H9 (cell line): ENCODE results near the gene ATXN7. TPM values are rescaled to one million over a fixed set of nuclear protein-coding genes. Genes with fewer than 3 reads are reported as not detected.

ENCODE experiments used
- DNase-seq: peaks from one replicate; pipeline ENCODE4 v3.0.0-alpha.2; 2017
- H2AFZ ChIP-seq: one replicate; pipeline ENCODE4 v1.6.1; 2013; ENCODE audit warnings: mild to moderate bottlenecking, low read length, control low read depth, moderate library complexity
- H2AK5ac ChIP-seq: 2 replicates; pipeline ENCODE4 v1.6.1; 2013; ENCODE audit warnings: low read length, control low read depth, mixed read lengths; ENCODE audit not compliant: insufficient read length
- H2BK120ac ChIP-seq: one replicate; pipeline ENCODE4 v1.6.1; 2013; ENCODE audit warnings: low read depth, mild to moderate bottlenecking, low read length, control low read depth, inconsistent platforms; ENCODE audit not compliant: poor library complexity, severe bottlenecking
- H2BK12ac ChIP-seq: 2 replicates; pipeline ENCODE4 v1.6.1; 2013; ENCODE audit warnings: low read length, control low read depth, mixed read lengths, low read depth; ENCODE audit not compliant: insufficient read length
- H2BK15ac ChIP-seq: 2 replicates; pipeline ENCODE4 v1.6.1; 2013; ENCODE audit warnings: low read depth, low read length, control low read depth
- H2BK20ac ChIP-seq: one replicate; pipeline ENCODE4 v1.6.1; 2013; ENCODE audit warnings: low read depth, mild to moderate bottlenecking, low read length, control low read depth, inconsistent platforms; ENCODE audit not compliant: poor library complexity, severe bottlenecking
- H2BK5ac ChIP-seq: 2 replicates; pipeline ENCODE4 v1.6.1; 2013; ENCODE audit warnings: low read length, control low read depth, mixed read lengths; ENCODE audit not compliant: insufficient read length
- H3K14ac ChIP-seq: 2 replicates; pipeline ENCODE4 v1.6.1; 2013; ENCODE audit warnings: low read length, control low read depth; ENCODE audit not compliant: insufficient read depth
- H3K18ac ChIP-seq: 2 replicates; pipeline ENCODE4 v1.6.1; 2013; ENCODE audit warnings: low read depth, mild to moderate bottlenecking, mixed read lengths, low read length, control low read depth; ENCODE audit not compliant: insufficient read length
- H3K23ac ChIP-seq: 2 replicates; pipeline ENCODE4 v1.6.1; 2013; ENCODE audit warnings: low read length, control low read depth, mixed read lengths, low read depth; ENCODE audit not compliant: insufficient read length
- H3K23me2 ChIP-seq: 2 replicates; pipeline ENCODE4 v1.6.1; 2013; ENCODE audit warnings: low read depth, mild to moderate bottlenecking, mixed read lengths, low read length, control low read depth; ENCODE audit not compliant: insufficient read length, poor library complexity, severe bottlenecking
- H3K27ac ChIP-seq: 2 replicates; pipeline ENCODE4 v1.5.1; 2013; ENCODE audit warnings: low read length, control low read depth, mixed read lengths, low read depth; ENCODE audit not compliant: insufficient read length
- H3K27me3 ChIP-seq: 2 replicates; pipeline ENCODE4 v1.6.1; 2013; ENCODE audit warnings: low read length, control low read depth, inconsistent platforms; ENCODE audit not compliant: insufficient read depth
- H3K4ac ChIP-seq: 2 replicates; pipeline ENCODE4 v1.6.1; 2013; ENCODE audit warnings: low read depth, mild to moderate bottlenecking, control low read depth, inconsistent platforms, low read length, moderate library complexity
- H3K4me1 ChIP-seq: 2 replicates; pipeline ENCODE4 v1.6.1; 2013; ENCODE audit warnings: low read length, control low read depth, inconsistent platforms; ENCODE audit not compliant: insufficient read depth
- H3K4me2 ChIP-seq: 2 replicates; pipeline ENCODE4 v1.6.1; 2013; ENCODE audit warnings: low read length, control low read depth, mixed read lengths; ENCODE audit not compliant: insufficient read length, insufficient read depth
- H3K56ac ChIP-seq: 2 replicates; pipeline ENCODE4 v1.6.1; 2013; ENCODE audit warnings: low read depth, mild to moderate bottlenecking, mixed read lengths, low read length, control low read depth; ENCODE audit not compliant: insufficient read length
- H3K79me1 ChIP-seq: 2 replicates; pipeline ENCODE4 v1.6.1; 2013; ENCODE audit warnings: low read depth, mild to moderate bottlenecking, moderate library complexity, low read length, control low read depth, inconsistent platforms; ENCODE audit not compliant: insufficient read depth, poor library complexity, severe bottlenecking
- H3K79me2 ChIP-seq: 2 replicates; pipeline ENCODE4 v1.6.1; 2013; ENCODE audit warnings: low read length, control low read depth, inconsistent platforms; ENCODE audit not compliant: insufficient read depth
- H3K9ac ChIP-seq: 2 replicates; pipeline ENCODE4 v1.6.1; 2013; ENCODE audit warnings: low read length, control low read depth, mixed read lengths; ENCODE audit not compliant: insufficient read length; ENCODE audit errors: extremely low read depth
- H3K9me3 ChIP-seq: one replicate; pipeline ENCODE4 v1.6.1; 2013; ENCODE audit warnings: low read depth, low read length, inconsistent platforms; ENCODE audit not compliant: control insufficient read depth
- H3T11ph ChIP-seq: one replicate; pipeline ENCODE4 v1.6.1; 2013; ENCODE audit warnings: mild to moderate bottlenecking, low read length, control low read depth, inconsistent platforms
- H4K20me1 ChIP-seq: one replicate; pipeline ENCODE4 v1.6.1; 2013; ENCODE audit not compliant: control insufficient read depth, insufficient read length, insufficient read depth
- H4K5ac ChIP-seq: 2 replicates; pipeline ENCODE4 v1.6.1; 2013; ENCODE audit warnings: low read depth, mild to moderate bottlenecking, mixed read lengths, low read length, control low read depth; ENCODE audit not compliant: insufficient read length
- H4K8ac ChIP-seq: replicated peaks from 2 replicates; pipeline ENCODE4 v1.6.1; 2013; ENCODE audit warnings: low read length, control low read depth, mixed read lengths, low read depth; ENCODE audit not compliant: insufficient read length
- H4K91ac ChIP-seq: 2 replicates; pipeline ENCODE4 v1.6.1; 2013; ENCODE audit warnings: low read depth, mild to moderate bottlenecking, moderate library complexity, mixed read lengths, low read length, control low read depth; ENCODE audit not compliant: insufficient read length
- H3K27ac Mint-ChIP-seq, 3 experiments: 2 replicates in 2 of 3; 3 replicates in 1 of 3; pipeline ENCODE4 v1.8.0; 2020 to 2021; ENCODE audit warnings: mixed read lengths in 3 of 3, mild to moderate bottlenecking in 1 of 3, moderate library complexity in 1 of 3
- H3K27me3 Mint-ChIP-seq: 2 replicates; pipeline ENCODE4 v1.8.0; 2021; ENCODE audit warnings: low read depth, mild to moderate bottlenecking, moderate library complexity, mixed read lengths
- H3K36me3 Mint-ChIP-seq, 3 experiments: 2 replicates in 2 of 3; 3 replicates in 1 of 3; pipeline ENCODE4 v1.8.0; 2020 to 2021; ENCODE audit warnings: low read depth in 3 of 3, mixed read lengths in 3 of 3; ENCODE audit not compliant: insufficient read depth in 1 of 3
- H3K4me1 Mint-ChIP-seq, 2 experiments: 2 replicates each; pipeline ENCODE4 v1.8.0; 2020; ENCODE audit warnings: mixed read lengths in 2 of 2
- H3K4me3 Mint-ChIP-seq, 2 experiments: 2 replicates in 1 of 2; 3 replicates in 1 of 2; pipeline ENCODE4 v1.8.0; 2020 to 2021; ENCODE audit warnings: mild to moderate bottlenecking in 2 of 2, mixed read lengths in 2 of 2, moderate library complexity in 1 of 2
- H3K9me3 Mint-ChIP-seq, 2 experiments: 2 replicates in 1 of 2; 3 replicates in 1 of 2; pipeline ENCODE4 v1.8.0; 2020; ENCODE audit warnings: mild to moderate bottlenecking in 2 of 2, mixed read lengths in 2 of 2, moderate library complexity in 1 of 2
- CTCF ChIP-seq: fragments of 200-600 bp; sonication (generic); conservative IDR thresholded peaks from 3 replicates; pipeline ENCODE4 v1.8.0; 2021; ENCODE audit warnings: antibody characterized with exemption, mild to moderate bottlenecking
- WGBS: extraction: QIAGEN DNeasy Blood & Tissue Kit; methylation state at CpG from one replicate; pipeline ENCODE4 v1.1.7; 2013; ENCODE audit warnings: missing lambda C conversion rate, low lambda C conversion rate, mixed read lengths; ENCODE audit not compliant: insufficient read length; ENCODE audit errors: extremely low coverage; 5-methylcytosine and 5-hydroxymethylcytosine counted together
- total RNA-seq: library from RNA; stranded (reverse); gene quantifications from 2 replicates; pipeline ENCODE4 v1.2.1, GENCODE V29; 2021

ATXN7 gene
- total RNA-seq, 1 experiment from 2014 or later = 21.5 TPM

DNA sequence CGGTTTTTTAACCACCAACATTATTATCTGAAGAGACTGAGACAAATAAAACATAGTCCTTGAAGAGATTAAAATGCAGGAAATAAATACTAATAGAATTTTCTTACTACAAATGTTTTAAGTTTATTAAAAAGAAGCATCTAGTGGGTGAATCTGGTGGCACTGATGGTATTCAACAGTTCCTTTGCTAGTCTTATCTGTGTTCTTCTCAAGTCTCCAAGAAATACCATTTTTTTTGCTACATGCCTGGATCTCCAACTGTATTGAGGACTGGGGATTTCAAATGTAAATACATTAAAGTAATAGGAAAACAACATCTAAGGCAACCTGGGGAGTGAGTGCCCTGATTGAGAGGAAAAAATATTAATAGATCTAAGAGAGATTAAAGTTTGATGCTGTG, 22.0 kb upstream of the ATXN7 start:
- no peak overlapping the region for H3K27ac Mint-ChIP-seq
- H2AK5ac ChIP-seq = no peak overlapping the region
- no peak overlapping the region for H3K4me3 Mint-ChIP-seq
- no peak overlapping the region for H2AFZ ChIP-seq
- no peak overlapping the region for H2BK5ac ChIP-seq
- H3K14ac ChIP-seq = no peak overlapping the region
- H4K5ac ChIP-seq = no peak overlapping the region
- H3K56ac ChIP-seq = no peak overlapping the region
- H3K27me3 ChIP-seq = no peaks in the 10 kb centered on the region
- H2BK15ac ChIP-seq = no peak overlapping the region
- H3K27me3 Mint-ChIP-seq = no peaks in the 10 kb centered on the region
- TF ChIP-seq CTCF = no peak
- H3K79me1 ChIP-seq = no peaks in the 10 kb centered on the region
- no peaks in the 10 kb centered on the region for H3K9me3 ChIP-seq
- no peaks in the 10 kb centered on the region for H3K23me2 ChIP-seq
- no peak overlapping the region for H2BK12ac ChIP-seq
- H3K9ac ChIP-seq = no peak overlapping the region
- peaks cover 1 to 13% of the 10 kb centered on the region in 2 experiments for H3K4me1 Mint-ChIP-seq
- H3K23ac ChIP-seq = no peak overlapping the region
- no peak overlapping the region for H3K18ac ChIP-seq
- no peaks in the 10 kb centered on the region for H3K4me1 ChIP-seq
- no peak overlapping the region for H3K27ac ChIP-seq
- no peak overlapping the region for H3T11ph ChIP-seq
- H3K79me2 ChIP-seq = no peaks in the 10 kb centered on the region
- no peak overlapping the region for H2BK120ac ChIP-seq
- H3K4me2 ChIP-seq = no peak overlapping the region
- no peaks in the 10 kb centered on the region for H4K20me1 ChIP-seq
- no peak for DNase-seq
- H3K4ac ChIP-seq = no peak overlapping the region
- peaks cover 0 to 8% (median 0%) of the 10 kb centered on the region in 3 experiments; a peak in 2 of 7 replicates for H3K36me3 Mint-ChIP-seq
- no peak overlapping the region for H4K8ac ChIP-seq
- H2BK20ac ChIP-seq = no peak overlapping the region
- no peak overlapping the region for H4K91ac ChIP-seq
- H3K9me3 Mint-ChIP-seq = peaks cover 0 to 3% of the 10 kb centered on the region in 2 experiments; a peak in 2 of 5 replicates
- no CpG with 5 or more reads among the region's 1 CpG for WGBS
